ENCODE data around the gene TSPAN18. TPM values are rescaled to one million over a fixed set of nuclear protein-coding genes. Genes with fewer than 3 reads are reported as not detected.

Gene TSPAN18
- total RNA-seq, 1 experiment from 2014 or later = 0.77 TPM

- peak; percentile 83 for TF ChIP-seq CTCF (IDR thresholded peaks at IDR 0.05; ENCODE audit: unreplicated experiment)
- DNase-seq (ENCODE audit: unreplicated experiment) = peak; percentile 51
- intact Hi-C loops (cut with micrococcal nuclease) = loop anchor here (10.0 kb wide), 1 partner anchor 94 kb away; no protein-coding TSS in a partner anchor
- BruUV-seq (replicated peaks) = no TSS peak
- ChIA-PET CTCF (interaction anchor here (0.6 to 1.0 kb wide), 5 partner anchors 8 to 14 kb away, joined by 3 to 4 read pairs (median 3); no protein-coding TSS in a partner anchor), POLR2A (interaction anchor here (0.6 to 1.1 kb wide), 4 partner anchors 24 to 451 kb away, joined by 3 to 4 read pairs (median 3); no protein-coding TSS in a partner anchor)
- H3K4me3 Mint-ChIP-seq (ENCODE audit: unreplicated experiment) = peak within 1 kb of the TSS; percentile 68
- no peaks in the 10 kb centered on the region for H3K27me3 Mint-ChIP-seq (ENCODE audit: insufficient read depth, unreplicated experiment)
- no peak within 1 kb of the TSS for H3K27ac Mint-ChIP-seq (ENCODE audit: low read depth, unreplicated experiment)
- H3K4me1 Mint-ChIP-seq (ENCODE audit: insufficient read depth, unreplicated experiment) = peaks cover 9% of the 10 kb centered on the region
- H3K36me3 Mint-ChIP-seq (ENCODE audit: insufficient read depth, unreplicated experiment) = no peaks in the 10 kb centered on the region
- H3K9me3 Mint-ChIP-seq (ENCODE audit: unreplicated experiment) = no peaks in the 10 kb centered on the region
Measured at GRCh38 chr11:44950625-44951476, 224.1 kb downstream of the TSPAN18 start, which contains the start of gene TP53I11. TP53I11 (minus strand) TSS chr11:44950883; CDS start chr11:44938335, 12,548 bp downstream.

GRCh38 chr11:44952082-44952481, 225.3 kb downstream of the TSPAN18 start:
- ChIA-PET CTCF (interaction anchor here (0.5 to 1.5 kb wide), 4 partner anchors 16 to 1588 kb away, joined by 3 to 4 read pairs (median 4); no protein-coding TSS in a partner anchor), POLR2A (no interaction called here)
- Mint-ChIP-seq H3K9me3 (ENCODE audit: unreplicated experiment) (no peaks in the 10 kb centered on the region), H3K27ac (ENCODE audit: low read depth, unreplicated experiment) (no peak overlapping the region), H3K27me3 (ENCODE audit: insufficient read depth, unreplicated experiment) (no peaks in the 10 kb centered on the region), H3K4me1 (ENCODE audit: insufficient read depth, unreplicated experiment) (peaks cover 9% of the 10 kb centered on the region), H3K36me3 (ENCODE audit: insufficient read depth, unreplicated experiment) (no peaks in the 10 kb centered on the region), H3K4me3 (ENCODE audit: unreplicated experiment) (no peak overlapping the region)
- intact Hi-C loops (cut with micrococcal nuclease) = loop anchor here (10.0 kb wide), 1 partner anchor 93 kb away; no protein-coding TSS in a partner anchor
- DNase-seq (ENCODE audit: unreplicated experiment) = no peak
- TF ChIP-seq CTCF (IDR thresholded peaks at IDR 0.05; ENCODE audit: unreplicated experiment) = no peak
- BruUV-seq (replicated peaks) = no TSS peak

GRCh38 chr11:44952500-44953260, 225.9 kb downstream of the TSPAN18 start:
- no peak overlapping the region for H3K4me3 Mint-ChIP-seq (ENCODE audit: unreplicated experiment)
- no peaks in the 10 kb centered on the region for H3K9me3 Mint-ChIP-seq (ENCODE audit: unreplicated experiment)
- no TSS peak for BruUV-seq (replicated peaks)
- ChIA-PET POLR2A (no interaction called here), CTCF (interaction anchor here (0.5 to 1.5 kb wide), 5 partner anchors 16 to 1588 kb away, joined by 3 to 5 read pairs (median 4); no protein-coding TSS in a partner anchor)
- DNase-seq (ENCODE audit: unreplicated experiment) = no peak
- H3K4me1 Mint-ChIP-seq (ENCODE audit: insufficient read depth, unreplicated experiment) = peaks cover 9% of the 10 kb centered on the region
- no peak for TF ChIP-seq CTCF (IDR thresholded peaks at IDR 0.05; ENCODE audit: unreplicated experiment)
- intact Hi-C loops (cut with micrococcal nuclease) = loop anchor here (10.0 kb wide), 1 partner anchor 92 kb away; no protein-coding TSS in a partner anchor
- no peaks in the 10 kb centered on the region for H3K27me3 Mint-ChIP-seq (ENCODE audit: insufficient read depth, unreplicated experiment)
- H3K36me3 Mint-ChIP-seq (ENCODE audit: insufficient read depth, unreplicated experiment) = no peaks in the 10 kb centered on the region
- no peak overlapping the region for H3K27ac Mint-ChIP-seq (ENCODE audit: low read depth, unreplicated experiment)

Data from MCF 10A (cell line).